ENCODE measurements around the gene THPO. TPM values are rescaled to one million over a fixed set of nuclear protein-coding genes. Genes with fewer than 3 reads are reported as not detected.

The THPO gene
- total and polyA plus RNA-seq, 9 of the 15 experiments (the other 6 are each of a cell fraction or from before 2014, with no cell fraction given): 0.11 to 1.1 (median 0.35) TPM; not detected in 1

GRCh38 chr3:184347321-184348056 is 30.5 kb downstream of the THPO start:
- POLR2A ChIA-PET: interaction anchor here (0.6 to 2.0 kb wide), 7 partner anchors 9 to 32 kb away, joined by 3 to 9 read pairs (median 7); partner anchors contain the start of gene THPO
- CTCF ChIA-PET (ENCODE audit: low intra/inter-chr PET ratio): no interaction called here
- WGBS (ENCODE audit: insufficient coverage, low coverage, missing lambda C conversion rate): 12% methylated on average over 12 of the region's 12 CpGs
- peak; percentile 79 for TF ChIP-seq BACH1 (tag; IDR thresholded peaks at IDR 0.05)
- TF ChIP-seq, protein P1, sequence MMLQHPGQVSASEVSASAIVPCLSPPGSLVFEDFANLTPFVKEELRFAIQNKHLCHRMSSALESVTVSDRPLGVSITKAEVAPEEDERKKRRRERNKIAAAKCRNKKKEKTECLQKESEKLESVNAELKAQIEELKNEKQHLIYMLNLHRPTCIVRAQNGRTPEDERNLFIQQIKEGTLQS (IDR thresholded peaks at IDR 0.05): no peak
- TF ChIP-seq, protein P1 (CRISPR knock-in tag; conservative IDR thresholded peaks at IDR 0.05): no peak
- TF ChIP-seq RBM25 (IDR thresholded peaks at IDR 0.05; ENCODE audit: low read depth, low read length, severe bottlenecking): no peak
- TF ChIP-seq NFE2 (IDR thresholded peaks at IDR 0.05; ENCODE audit: low read depth): peak; percentile 94
- TF ChIP-seq, protein P2, sequence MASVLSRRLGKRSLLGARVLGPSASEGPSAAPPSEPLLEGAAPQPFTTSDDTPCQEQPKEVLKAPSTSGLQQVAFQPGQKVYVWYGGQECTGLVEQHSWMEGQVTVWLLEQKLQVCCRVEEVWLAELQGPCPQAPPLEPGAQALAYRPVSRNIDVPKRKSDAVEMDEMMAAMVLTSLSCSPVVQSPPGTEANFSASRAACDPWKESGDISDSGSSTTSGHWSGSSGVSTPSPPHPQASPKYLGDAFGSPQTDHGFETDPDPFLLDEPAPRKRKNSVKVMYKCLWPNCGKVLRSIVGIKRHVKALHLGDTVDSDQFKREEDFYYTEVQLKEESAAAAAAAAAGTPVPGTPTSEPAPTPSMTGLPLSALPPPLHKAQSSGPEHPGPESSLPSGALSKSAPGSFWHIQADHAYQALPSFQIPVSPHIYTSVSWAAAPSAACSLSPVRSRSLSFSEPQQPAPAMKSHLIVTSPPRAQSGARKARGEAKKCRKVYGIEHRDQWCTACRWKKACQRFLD (CRISPR knock-in tag; IDR thresholded peaks at IDR 0.05): peak; percentile 64; the same call in 1 of the 2 replicates
- peak; percentile 99 for TF ChIP-seq C11orf30 (IDR thresholded peaks at IDR 0.05; ENCODE audit: low read depth)
- TF ChIP-seq EP300 (IDR thresholded peaks at IDR 0.05; ENCODE audit: low read length): peak; percentile 64; the same call in 1 of the 2 replicates
- TF ChIP-seq ARID1B (IDR thresholded peaks at IDR 0.05): peak; percentile 83
- TF ChIP-seq ZNF639 (CRISPR knock-in tag; conservative IDR thresholded peaks at IDR 0.05 in 1 of 2, IDR thresholded peaks at IDR 0.05 in 1 of 2): 0 out of 4 replicates have a peak, but pooled peaks of 1 of the 2 experiments have one; percentile 38
- TF ChIP-seq SETDB1 (IDR thresholded peaks at IDR 0.05; ENCODE audit: low read length): no peak
- TF ChIP-seq PCBP2 (IDR thresholded peaks at IDR 0.05; ENCODE audit: low read depth, low read length, poor library complexity, severe bottlenecking): no peak

More at GRCh38 chr3:184347321-184348056, 30.5 kb downstream of the THPO start:
- peaks cover 6% of the 10 kb centered on the region for H3K9me1 ChIP-seq (ENCODE audit: control insufficient read depth, insufficient read depth, low read length)
- peaks cover 8% of the 10 kb centered on the region; the same call in 2 of the 3 replicates for H3K79me2 ChIP-seq (ENCODE audit: control insufficient read depth, insufficient read depth, low read length)
- DNase-seq (ENCODE audit: extremely low read depth in 1 of 4, low spot score in 3 of 4): peak in 3 of 4 experiments; percentile 43 to 87 (median 68)
- H3K4me3 ChIP-seq: no peak overlapping the region
- H3K9me3 ChIP-seq (replicated peaks; ENCODE audit: control insufficient read depth, insufficient read depth, low read depth, low read length): no peaks in the 10 kb centered on the region
- in situ Hi-C loops (cut with MboI): no loop called here
- no peaks in the 10 kb centered on the region for H3K27me3 ChIP-seq (ENCODE audit: control insufficient read depth in 2 of 2, insufficient read depth in 2 of 2, low read length in 2 of 2)
- H3K4me2 ChIP-seq (ENCODE audit: insufficient read depth, low read length): peak overlapping the region; percentile 79
- peak overlapping the region; percentile 64 for H2AFZ ChIP-seq (ENCODE audit: low read depth, low read length)
- BruUV-seq (replicated peaks): no TSS peak
- intact Hi-C loops (cut with micrococcal nuclease): no loop called here
- peak; percentile 90 for FAIRE-seq
- peak; percentile 49 for ATAC-seq
- no peaks in the 10 kb centered on the region for H4K20me1 ChIP-seq (replicated peaks; ENCODE audit: control insufficient read depth, insufficient read depth, low read length)
- peak overlapping the region; percentile 88 for H3K27ac ChIP-seq (ENCODE audit: extremely low read depth, low read depth, low read length)
- H3K36me3 ChIP-seq (ENCODE audit: control insufficient read depth, insufficient read depth, low read length): peaks cover 55% of the 10 kb centered on the region; the same call in 2 of the 3 replicates
- H3K9ac ChIP-seq (ENCODE audit: insufficient read depth in 1 of 2, low read depth in 2 of 2, low read length in 2 of 2): peak overlapping the region; percentile 60 to 88
- peaks cover 59 to 72% of the 10 kb centered on the region in 2 experiments for H3K4me1 ChIP-seq (replicated peaks in 1 of 2; ENCODE audit: control insufficient read depth in 2 of 2, insufficient read depth in 2 of 2, low read length in 2 of 2)

All from K562 (cell line).